GM21737 (cell line): ENCODE results near the gene NLK.
"Not testable (repeated sequence)": the region's sequence is repeated elsewhere in the genome, so short reads cannot be mapped to it uniquely, and the experiment has no call there.

Experiments used
- ATAC-seq: cut with Tn5 transposase; IDR thresholded peaks from one replicate; pipeline ENCODE4 v1.9.1; 2021; ENCODE audit warnings: mild to moderate bottlenecking, moderate library complexity; ENCODE audit not compliant: unreplicated experiment

The NLK gene

DNA sequence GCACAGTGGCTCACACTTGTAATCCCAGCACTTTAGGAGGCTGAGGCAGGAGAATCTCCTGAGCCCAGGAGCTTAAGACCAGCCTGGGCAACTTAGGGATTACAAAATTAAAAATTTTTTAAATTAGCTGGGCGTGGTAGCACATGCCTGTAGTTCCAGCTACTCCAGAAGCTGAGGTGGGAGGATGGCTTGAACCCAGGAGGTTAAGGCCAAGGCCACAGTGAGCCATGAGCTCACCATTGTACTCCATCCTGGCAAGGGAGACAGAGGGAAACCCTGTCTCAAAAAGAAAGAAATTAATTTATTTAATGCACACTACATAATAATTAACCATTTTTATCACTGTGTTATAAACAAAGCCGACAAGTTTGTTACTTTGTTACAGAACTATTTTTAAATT is 145.5 kb downstream of the NLK start:
- no peak for ATAC-seq

DNA sequence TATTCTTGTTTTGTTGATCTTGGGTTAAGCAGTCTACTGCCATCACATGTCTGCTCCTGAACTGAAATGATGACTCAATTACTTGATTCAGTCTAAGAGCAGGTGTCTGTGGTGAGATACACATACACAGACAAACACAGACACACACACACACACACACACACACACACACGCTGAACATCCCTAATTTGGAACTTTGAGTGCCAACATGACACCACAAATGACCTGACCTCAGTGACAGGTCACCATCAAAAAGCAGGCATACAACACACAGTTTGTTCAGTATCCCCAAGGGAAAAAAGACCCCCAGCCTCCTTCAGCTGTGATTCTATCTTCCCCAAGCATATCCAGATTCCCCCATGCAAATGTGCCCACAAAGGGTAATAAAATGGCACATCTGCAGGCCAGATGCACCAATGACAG is 146.4 kb downstream of the NLK start:
- ATAC-seq: no peak

- ATAC-seq: no peak
These were observed 147.2 kb downstream of the NLK start for GRCh38 chr17:28189667-28190066.

GRCh38 chr17:28191018-28191417 is 148.5 kb downstream of the NLK start:
- ATAC-seq: no peak

DNA sequence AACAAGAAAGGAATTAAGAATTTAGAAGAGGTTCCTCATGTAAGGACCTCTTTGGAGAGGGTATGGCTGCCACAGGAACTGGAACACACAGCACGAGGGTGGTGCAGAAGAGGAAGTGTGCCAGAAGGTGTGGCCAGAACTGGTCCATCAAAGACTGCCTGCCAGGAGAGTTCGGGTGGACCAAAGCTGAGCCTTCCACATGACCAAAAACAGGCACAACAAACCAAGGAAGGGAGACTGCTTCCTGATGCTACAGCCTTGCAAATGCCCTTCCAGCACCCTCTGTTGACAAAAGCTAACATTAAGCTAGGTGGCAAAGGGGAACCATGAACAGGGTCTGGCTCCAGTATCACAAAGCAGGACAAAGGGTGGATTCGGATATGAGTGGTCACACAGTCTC is 150.8 kb downstream of the NLK start:
- ATAC-seq: no peak

DNA sequence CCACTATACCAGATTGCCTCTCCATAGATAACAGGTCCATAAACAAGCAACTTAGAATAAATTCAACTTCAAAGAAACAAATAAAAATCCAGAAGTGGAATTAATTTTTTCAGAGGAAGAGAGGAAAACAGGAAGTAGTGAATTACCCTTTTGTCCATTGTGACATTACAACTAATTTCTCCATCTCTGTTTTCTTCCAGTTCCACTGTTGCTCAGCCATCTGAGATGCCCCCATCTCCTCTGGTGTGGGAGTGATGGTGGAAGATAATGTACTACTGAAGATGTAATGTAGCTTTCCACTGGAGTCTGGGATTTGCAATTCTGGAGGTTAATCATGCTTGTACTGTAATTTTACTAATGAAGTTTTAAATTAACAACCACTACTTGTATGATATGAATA is 151.9 kb downstream of the NLK start:
- no peak for ATAC-seq

GRCh38 chr17:28196636-28197035 is 154.2 kb downstream of the NLK start:
- no peak for ATAC-seq

DNA sequence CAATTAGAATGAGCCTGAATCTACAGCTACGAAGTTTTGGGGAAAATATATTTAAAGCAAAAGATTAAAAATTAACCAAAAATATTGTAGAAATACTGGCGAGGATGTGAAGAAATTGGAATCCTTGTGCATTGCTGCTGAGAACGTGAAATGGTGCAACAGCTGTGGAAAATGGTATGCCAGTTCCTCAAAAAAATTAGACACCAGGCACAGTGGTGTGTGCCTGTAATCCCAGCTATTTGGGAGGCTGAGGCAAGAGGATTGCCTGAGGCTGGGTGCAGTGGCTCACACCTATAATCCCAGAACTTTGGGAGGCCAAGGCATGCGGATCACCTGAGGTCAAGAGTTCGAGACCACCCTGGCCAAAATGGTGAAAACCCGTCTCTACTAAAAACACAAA is 156.6 kb downstream of the NLK start:
- no peak for ATAC-seq

GRCh38 chr17:28199728-28200127 is 157.3 kb downstream of the NLK start:
- ATAC-seq: no peak

DNA sequence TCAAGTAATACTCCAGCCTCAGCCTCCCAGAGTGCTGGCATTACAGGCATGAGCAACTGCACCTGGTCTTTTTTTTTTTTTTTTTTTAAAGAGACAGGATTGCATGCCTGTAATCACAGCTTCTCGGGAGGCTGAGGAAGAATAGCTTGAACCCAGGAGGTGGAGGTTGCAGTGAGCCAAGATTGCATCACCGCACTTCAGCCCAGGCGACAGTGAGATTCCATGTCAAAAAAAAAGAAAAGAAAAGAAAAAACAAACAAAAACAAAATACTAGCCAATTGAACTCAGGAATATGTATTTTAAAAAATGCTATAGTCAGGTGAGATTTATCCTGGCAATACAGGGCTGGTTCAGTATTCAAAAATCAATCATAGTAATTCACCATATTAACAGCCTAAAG is 158.8 kb downstream of the NLK start:
- no peak for ATAC-seq

DNA sequence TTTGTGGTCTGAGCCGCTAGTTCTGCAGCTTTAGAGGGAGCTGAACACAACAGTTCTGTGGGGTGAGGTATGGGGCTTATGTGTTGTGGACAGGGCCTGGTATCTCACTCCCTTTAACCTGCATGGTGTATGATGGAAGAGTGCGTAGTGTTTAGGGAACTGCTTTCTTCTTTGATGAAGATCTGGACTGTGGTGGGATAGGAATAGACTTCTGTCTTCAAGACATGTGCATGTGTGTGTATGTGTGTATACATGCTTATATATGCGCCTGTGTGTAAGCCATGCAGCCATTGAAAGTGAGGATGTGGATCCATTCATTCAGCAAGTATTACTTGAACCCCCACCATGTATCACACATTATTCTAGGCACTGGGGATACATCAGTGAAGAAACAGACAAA is 161.8 kb downstream of the NLK start:
- ATAC-seq: no peak

GRCh38 chr17:28204751-28205150 is 162.3 kb downstream of the NLK start:
- no peak for ATAC-seq

DNA sequence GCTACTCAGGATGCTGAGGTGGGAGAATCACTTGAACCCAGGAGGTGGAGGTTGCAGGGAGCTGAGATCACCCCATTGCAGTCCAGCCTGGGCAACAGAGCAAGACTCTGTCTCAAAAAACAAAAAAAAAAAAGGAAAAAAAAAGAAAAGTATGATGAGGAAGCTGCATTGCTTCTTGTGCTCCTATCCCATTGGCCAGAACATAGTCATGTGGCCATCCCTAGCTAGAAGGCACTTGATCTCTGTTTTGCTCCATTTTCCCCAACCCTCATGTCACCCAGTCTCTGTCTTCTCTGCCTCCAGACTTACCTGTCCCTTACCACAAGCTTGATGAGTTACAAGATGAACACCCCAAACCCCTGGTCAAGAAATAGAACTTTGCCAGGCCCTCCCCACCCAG is 163.8 kb downstream of the NLK start:
- ATAC-seq: no peak

DNA sequence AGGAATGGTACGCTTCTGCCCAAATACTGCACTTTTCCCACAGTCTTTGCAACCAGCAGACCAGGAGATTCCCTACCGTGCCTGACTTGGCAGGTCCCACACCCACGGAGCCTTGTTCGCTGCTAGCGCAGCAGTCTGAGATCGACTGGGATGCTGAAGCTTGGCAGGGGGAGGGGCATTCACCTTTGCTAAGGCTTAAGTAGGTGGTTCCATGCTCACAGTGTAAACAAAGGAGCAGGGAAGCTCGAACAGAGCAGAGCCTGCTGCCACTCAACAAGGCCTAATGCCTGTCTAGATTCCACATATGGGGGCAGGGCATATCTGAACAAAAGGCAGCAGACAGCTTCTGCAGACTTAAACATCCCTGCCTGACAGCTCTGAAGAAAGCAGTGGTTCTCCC is 169.3 kb downstream of the NLK start:
- ATAC-seq: no peak

- ATAC-seq: not testable (repeated sequence)
These were observed 171.1 kb downstream of the NLK start for GRCh38 chr17:28213578-28213977.

- no peak for ATAC-seq
These were observed 173.6 kb downstream of the NLK start for GRCh38 chr17:28216052-28216451.

DNA sequence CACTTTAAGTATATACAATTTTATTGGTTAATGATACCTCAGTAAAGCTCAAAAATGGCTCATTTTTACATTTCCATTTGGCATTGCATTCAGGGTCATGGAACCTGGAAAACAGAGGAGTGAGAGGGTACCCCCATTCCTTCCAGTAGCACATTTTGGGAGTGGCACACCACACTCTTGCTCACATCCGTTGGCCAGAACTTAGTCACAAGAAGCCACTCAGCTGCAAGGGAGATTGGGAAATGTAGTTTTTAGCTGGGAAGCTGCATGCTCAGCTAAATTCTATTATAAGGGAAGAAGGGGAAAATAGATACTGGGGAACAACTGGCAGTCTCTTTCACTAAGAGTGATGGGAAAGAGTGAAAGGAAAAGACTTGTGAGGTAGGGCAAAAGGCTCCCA is 174.1 kb downstream of the NLK start:
- ATAC-seq: no peak

GRCh38 chr17:28219771-28220170 is 177.3 kb downstream of the NLK start:
- ATAC-seq: no peak

DNA sequence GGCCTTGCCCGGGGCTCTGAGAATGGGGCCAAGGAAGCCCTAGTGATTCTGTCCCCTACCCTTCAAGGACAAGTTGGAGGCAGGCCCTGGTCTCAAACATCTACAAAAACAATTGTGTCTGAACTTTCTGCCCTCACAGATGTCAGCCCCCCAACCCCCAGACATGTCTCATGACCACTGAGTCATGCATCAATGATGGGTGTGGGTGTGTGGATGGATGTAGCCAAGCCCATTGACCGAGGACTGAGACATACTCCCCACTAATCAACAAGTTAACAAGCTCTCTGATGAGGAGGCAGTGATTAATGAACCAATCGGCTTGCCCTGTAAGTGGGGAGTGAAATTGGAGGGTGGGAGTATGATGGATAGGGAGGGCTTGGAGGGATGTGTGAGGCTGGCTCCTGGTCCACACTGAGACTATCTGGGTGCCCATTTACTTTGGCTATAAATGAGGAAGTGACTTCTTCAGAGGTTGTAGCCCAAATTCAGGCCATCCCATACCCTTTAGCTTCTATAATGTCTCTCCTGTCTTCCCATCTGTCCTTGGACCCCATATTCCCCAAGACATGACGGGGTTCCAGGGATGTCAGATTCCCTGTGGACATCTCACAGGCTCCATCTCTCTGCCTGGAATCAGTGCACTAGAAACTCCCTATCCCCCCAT is 179.4 kb downstream of the NLK start:
- no peak for ATAC-seq

- no peak for ATAC-seq
These were observed 182.8 kb downstream of the NLK start for GRCh38 chr17:28225271-28225670.

GRCh38 chr17:28225867-28226266 is 183.4 kb downstream of the NLK start:
- ATAC-seq: no peak

GRCh38 chr17:28226563-28227315 is 184.3 kb downstream of the NLK start:
- ATAC-seq: no peak
